ENCODE data around the gene SH2D4B. TPM values are rescaled to one million over a fixed set of nuclear protein-coding genes. Genes with fewer than 3 reads are reported as not detected.

Gene SH2D4B
- total RNA-seq, 2 experiments from 2014 or later = 0.05 to 0.10 TPM

DNA sequence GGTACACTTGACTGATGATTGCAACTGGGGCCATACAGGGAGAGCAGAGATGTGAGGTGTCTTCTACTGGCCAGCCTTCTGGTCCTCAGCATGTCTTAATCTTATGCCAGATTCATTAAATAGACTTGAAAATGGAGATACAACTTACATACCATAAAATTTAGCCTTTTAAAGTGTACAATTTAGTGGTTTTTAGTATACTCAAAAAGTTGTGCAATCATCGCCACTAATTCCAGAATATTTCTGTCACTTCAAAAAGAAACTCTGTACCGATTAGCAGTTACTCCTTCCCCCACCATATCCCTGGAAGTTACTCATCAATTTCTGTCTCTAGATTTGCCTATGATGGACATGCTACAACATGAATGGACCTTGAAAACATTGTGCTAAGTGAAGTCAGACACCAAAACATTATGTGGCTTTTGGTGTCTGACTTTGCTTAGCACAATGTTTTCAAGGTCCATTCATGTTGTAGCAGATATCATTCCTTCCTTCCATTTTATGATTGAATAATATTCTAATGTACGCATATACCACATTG, 53.0 kb downstream of the SH2D4B start:
- Mint-ChIP-seq H3K27ac (no peak overlapping the region), H3K4me3 (no peak overlapping the region), H3K9me3 (no peaks in the 10 kb centered on the region), H3K4me1 (ENCODE audit: low read depth) (no peaks in the 10 kb centered on the region), H3K27me3 (ENCODE audit: low read depth) (no peaks in the 10 kb centered on the region), H3K36me3 (ENCODE audit: low read depth) (no peaks in the 10 kb centered on the region)
- intact Hi-C loops (cut with micrococcal nuclease) = no loop called here
- CTCF ChIA-PET = no interaction called here
- no peak for DNase-seq

DNA sequence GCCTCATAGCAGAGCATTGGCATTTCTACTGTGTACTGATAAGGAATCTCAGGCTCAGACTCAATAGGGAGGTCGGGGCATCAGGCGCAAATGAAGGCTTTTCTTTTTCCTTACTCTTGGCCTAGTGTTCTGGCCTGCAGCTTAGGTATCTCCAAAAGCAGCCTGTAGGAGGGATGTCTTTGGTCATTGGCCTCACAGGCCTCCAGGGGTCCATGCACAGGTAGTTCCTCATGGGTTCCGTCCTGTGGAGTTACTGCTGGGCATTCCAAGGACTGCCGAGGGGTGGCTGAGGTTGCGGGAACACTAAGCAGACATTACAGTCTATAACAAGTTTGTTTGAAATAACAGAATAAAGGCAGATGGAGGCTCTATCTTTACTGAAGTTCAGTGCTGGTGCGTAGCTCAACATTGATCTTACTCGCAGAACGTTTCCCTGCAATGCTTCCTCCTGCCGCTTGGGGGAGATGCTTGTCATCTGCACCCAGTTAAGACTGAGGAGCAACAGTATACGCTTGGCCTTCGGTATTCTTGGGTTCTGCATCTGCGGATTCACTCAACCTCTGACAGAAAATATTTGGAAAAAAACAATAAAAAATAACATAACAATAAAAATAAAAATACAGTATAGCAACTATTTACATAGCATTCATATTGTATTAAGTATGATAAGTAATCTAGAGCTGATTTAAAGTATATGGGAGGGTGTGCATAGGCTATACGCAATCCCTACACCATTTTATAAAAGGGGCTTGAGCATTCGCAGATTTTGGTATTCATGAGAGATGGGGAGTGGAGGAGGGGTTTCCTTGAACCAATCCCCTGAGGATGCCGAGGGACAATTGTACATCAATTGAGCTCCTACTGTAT, 58.9 kb downstream of the SH2D4B start:
- Mint-ChIP-seq H3K27me3 (ENCODE audit: low read depth) (no peaks in the 10 kb centered on the region), H3K4me1 (ENCODE audit: low read depth) (no peaks in the 10 kb centered on the region), H3K4me3 (no peak overlapping the region), H3K36me3 (ENCODE audit: low read depth) (no peaks in the 10 kb centered on the region), H3K9me3 (no peaks in the 10 kb centered on the region), H3K27ac (no peak overlapping the region)
- CTCF ChIA-PET = interaction anchor here (0.6 to 4.9 kb wide), 24 partner anchors 8 to 591 kb away, joined by 3 to 29 read pairs (median 5); no protein-coding TSS in a partner anchor
- DNase-seq = peak; percentile 61
- intact Hi-C loops (cut with micrococcal nuclease) = no loop called here

DNA sequence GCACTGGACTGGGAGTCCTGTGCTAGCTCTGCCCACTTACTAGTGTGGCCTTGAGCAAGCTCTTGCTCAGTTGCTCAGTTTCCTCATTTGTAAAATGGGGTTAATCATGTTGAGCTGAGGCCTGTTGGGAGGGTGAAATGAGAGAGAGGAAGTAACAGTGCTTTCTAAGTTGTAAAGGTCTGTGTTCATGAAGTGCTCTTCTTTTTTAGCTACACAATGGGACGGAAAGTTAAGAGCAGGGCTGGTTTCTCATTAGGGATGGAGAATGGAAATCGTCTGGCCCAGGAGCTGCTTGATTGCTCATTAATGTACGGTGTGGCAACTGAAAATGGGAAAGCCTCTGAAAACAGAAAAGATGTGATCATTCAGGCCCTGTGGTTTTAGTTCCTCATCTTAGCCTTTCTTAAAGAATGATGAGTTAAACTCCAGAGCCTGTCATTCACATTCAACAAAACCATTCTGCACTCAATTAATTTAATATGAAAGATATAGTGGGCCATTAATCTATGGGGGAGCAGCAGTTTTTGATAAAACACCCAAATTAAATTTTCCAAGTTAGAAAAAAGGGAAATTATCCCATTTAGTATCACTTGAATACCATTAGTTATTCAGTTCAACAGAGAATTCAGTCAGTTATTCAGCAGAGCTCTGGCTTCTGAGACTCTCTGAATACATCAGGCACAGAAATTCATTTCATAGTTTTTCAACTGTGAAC, 60.5 kb downstream of the SH2D4B start:
- Mint-ChIP-seq H3K9me3 (no peaks in the 10 kb centered on the region), H3K36me3 (ENCODE audit: low read depth) (no peaks in the 10 kb centered on the region), H3K4me3 (no peak overlapping the region), H3K27me3 (ENCODE audit: low read depth) (no peaks in the 10 kb centered on the region), H3K27ac (no peak overlapping the region), H3K4me1 (ENCODE audit: low read depth) (no peaks in the 10 kb centered on the region)
- CTCF ChIA-PET = interaction anchor here (1.0 to 4.9 kb wide), 12 partner anchors 10 to 215 kb away, joined by 3 to 29 read pairs (median 8); no protein-coding TSS in a partner anchor
- intact Hi-C loops (cut with micrococcal nuclease) = loop anchor here (2.0 kb wide), 4 partner anchors 61 to 219 kb away; partner anchors contain the start of gene SH2D4B
- DNase-seq = no peak

DNA sequence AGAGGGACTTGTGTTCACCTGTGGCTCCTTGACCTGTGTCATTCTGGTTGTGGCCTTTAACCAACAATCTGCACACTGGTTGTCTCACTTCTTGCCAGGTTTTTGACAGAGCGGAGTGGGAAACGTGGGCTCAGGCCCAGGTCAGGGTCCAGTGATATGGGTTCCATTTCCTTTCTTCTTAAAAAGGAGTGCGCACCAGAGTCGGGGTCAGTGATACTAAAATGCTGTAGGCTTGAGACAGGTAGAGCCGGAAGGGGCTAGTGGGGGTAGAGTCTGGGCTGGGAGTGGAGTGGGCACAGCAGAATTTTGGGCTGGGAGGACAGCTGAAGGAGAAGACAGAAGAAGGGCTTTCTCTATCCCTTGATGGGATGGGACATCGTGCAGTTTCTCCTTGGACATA, 61.2 kb downstream of the SH2D4B start:
- Mint-ChIP-seq H3K9me3 (no peaks in the 10 kb centered on the region), H3K4me3 (no peak overlapping the region), H3K36me3 (ENCODE audit: low read depth) (no peaks in the 10 kb centered on the region), H3K27ac (no peak overlapping the region), H3K27me3 (ENCODE audit: low read depth) (no peaks in the 10 kb centered on the region), H3K4me1 (ENCODE audit: low read depth) (no peaks in the 10 kb centered on the region)
- intact Hi-C loops (cut with micrococcal nuclease) = loop anchor here (2.0 kb wide), 4 partner anchors 62 to 220 kb away; partner anchors contain the start of gene SH2D4B
- no peak for DNase-seq
- CTCF ChIA-PET = interaction anchor here (0.6 to 4.9 kb wide), 16 partner anchors 9 to 1163 kb away, joined by 3 to 29 read pairs (median 6); no protein-coding TSS in a partner anchor

DNA sequence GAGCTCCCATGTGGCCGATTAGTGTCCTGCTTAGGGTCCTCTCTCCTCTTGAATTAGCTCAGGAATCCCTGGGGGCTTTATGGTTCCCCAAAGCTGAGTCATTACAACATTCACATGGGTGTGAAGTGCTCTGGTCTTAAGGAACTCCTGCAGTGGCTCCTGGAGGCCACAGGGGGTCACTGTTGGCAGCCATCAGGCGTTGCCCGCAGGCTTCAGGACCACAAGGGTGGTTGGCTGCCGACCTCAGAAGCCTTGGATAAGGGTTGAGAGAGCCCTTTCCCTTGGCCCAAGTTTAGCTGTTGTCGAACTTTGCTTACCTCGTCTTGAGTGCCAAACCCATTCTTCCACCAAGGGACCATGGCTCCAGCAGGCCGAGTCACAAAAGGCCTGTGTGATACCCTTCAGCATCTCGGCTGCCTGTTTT, 61.7 kb downstream of the SH2D4B start:
- intact Hi-C loops (cut with micrococcal nuclease) = loop anchor here (2.0 kb wide), 4 partner anchors 63 to 221 kb away; partner anchors contain the start of gene SH2D4B

DNA sequence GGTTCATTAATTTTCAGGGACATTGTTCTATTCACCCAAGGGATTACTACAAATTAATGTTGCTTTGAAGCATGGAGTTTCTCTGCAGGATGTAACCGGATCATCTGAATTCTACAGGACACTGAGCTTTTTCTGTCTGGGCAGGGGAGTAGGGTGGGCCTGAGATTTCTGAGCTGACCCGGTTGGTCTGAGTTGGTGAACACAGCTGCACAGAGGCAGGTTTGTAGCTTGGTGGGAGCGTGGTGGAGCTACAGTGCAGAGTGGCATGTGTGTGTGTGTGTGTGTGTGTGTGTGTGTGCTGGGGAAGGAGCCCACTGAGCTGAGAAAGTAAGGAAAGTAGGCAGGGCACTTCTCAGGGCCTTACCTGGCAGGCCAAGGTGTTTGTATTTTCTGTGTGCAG, 62.6 kb downstream of the SH2D4B start:
- no peaks in the 10 kb centered on the region for H3K9me3 Mint-ChIP-seq
- no peaks in the 10 kb centered on the region for H3K27me3 Mint-ChIP-seq (ENCODE audit: low read depth)
- no peaks in the 10 kb centered on the region for H3K36me3 Mint-ChIP-seq (ENCODE audit: low read depth)
- no peak overlapping the region for H3K27ac Mint-ChIP-seq
- H3K4me1 Mint-ChIP-seq (ENCODE audit: low read depth) = no peaks in the 10 kb centered on the region
- CTCF ChIA-PET = interaction anchor here (0.7 to 4.4 kb wide), 7 partner anchors 10 to 322 kb away, joined by 3 to 23 read pairs (median 8); no protein-coding TSS in a partner anchor
- H3K4me3 Mint-ChIP-seq = no peak overlapping the region
- intact Hi-C loops (cut with micrococcal nuclease) = no loop called here
- no peak for DNase-seq

More for the DNA sequence above, 61.7 kb downstream of the SH2D4B start:
- no peaks in the 10 kb centered on the region for H3K27me3 Mint-ChIP-seq (ENCODE audit: low read depth)
- CTCF ChIA-PET = interaction anchor here (0.6 to 4.9 kb wide), 14 partner anchors 9 to 1162 kb away, joined by 3 to 29 read pairs (median 6); no protein-coding TSS in a partner anchor
- no peak overlapping the region for H3K27ac Mint-ChIP-seq
- no peaks in the 10 kb centered on the region for H3K9me3 Mint-ChIP-seq
- no peak overlapping the region for H3K4me3 Mint-ChIP-seq
- no peaks in the 10 kb centered on the region for H3K36me3 Mint-ChIP-seq (ENCODE audit: low read depth)
- peak; percentile 58 for DNase-seq
- H3K4me1 Mint-ChIP-seq (ENCODE audit: low read depth) = no peaks in the 10 kb centered on the region

DNA sequence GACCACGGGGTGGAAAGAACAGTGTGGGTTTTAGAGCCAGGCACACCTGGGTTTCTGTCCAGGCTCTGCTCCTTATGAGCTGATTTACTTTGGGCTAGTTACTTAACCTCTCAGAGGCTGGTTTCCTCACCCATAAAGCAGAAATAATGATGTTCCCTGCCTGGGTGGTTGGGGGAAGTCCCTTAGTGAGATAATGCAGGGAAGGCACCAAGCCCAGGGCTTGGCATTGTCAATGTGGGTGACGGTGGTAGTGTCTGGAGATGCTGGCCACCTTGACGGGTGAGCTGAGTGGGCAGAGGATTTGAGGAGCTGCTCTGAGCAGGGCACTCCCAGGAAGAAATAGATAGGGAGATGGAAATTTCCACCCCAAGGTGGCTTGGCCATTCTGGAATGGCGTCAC, 65.2 kb downstream of the SH2D4B start:
- no peak overlapping the region for H3K27ac Mint-ChIP-seq
- CTCF ChIA-PET = interaction anchor here (1.0 to 1.2 kb wide), 2 partner anchors 9 to 61 kb away, joined by 3 to 5 read pairs; no protein-coding TSS in a partner anchor

DNA sequence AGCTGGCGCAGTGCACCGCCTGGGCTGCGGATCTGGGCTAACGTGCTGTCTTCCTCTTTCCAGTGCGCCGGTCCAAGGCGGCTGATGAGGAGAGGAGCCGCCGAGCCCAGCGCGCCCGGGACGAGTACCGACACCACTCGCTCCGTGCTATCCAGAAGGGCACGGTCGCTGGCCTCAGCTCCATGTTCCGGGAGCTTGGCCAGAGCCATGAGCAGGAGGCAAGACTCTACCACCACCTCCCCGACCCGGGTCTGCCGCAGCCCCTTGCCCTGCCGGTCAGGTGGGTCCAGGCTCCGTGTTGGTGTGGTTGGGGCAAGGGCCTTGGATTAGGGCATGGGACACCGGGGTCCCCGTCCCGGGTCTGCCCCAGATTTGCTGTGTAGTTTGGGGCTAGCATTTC, 65.8 kb downstream of the SH2D4B start:
- DNase-seq = no peak

More for the DNA sequence above, 65.2 kb downstream of the SH2D4B start:
- no peaks in the 10 kb centered on the region for H3K4me1 Mint-ChIP-seq (ENCODE audit: low read depth)
- H3K9me3 Mint-ChIP-seq = no peaks in the 10 kb centered on the region
- H3K36me3 Mint-ChIP-seq (ENCODE audit: low read depth) = no peaks in the 10 kb centered on the region
- no peak for DNase-seq
- H3K4me3 Mint-ChIP-seq = no peak overlapping the region
- intact Hi-C loops (cut with micrococcal nuclease) = no loop called here
- no peaks in the 10 kb centered on the region for H3K27me3 Mint-ChIP-seq (ENCODE audit: low read depth)

DNA sequence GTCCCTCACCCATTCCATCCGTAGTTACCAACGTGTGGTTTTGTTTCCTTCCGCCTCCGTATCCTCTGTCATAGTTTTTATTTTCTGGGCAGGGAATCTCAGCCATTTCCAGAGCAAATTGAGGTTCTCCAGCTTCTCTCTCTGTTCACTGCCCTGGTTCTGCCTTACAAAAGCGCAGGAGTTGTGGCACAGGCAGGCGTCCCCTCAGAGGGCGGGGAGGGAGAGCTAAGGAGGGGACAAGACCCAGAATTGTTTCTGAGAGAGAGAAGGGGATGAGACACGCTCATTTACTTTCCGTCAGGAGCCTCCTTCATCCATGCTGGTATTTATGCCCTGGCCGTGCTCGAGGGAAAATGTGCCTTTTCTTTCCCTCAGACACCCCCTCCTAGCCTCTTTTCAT, 71.0 kb downstream of the SH2D4B start:
- Mint-ChIP-seq H3K9me3 (no peaks in the 10 kb centered on the region), H3K4me1 (ENCODE audit: low read depth) (no peaks in the 10 kb centered on the region), H3K27me3 (ENCODE audit: low read depth) (no peaks in the 10 kb centered on the region), H3K27ac (no peak overlapping the region), H3K4me3 (no peak overlapping the region), H3K36me3 (ENCODE audit: low read depth) (no peaks in the 10 kb centered on the region)
- DNase-seq = no peak
- CTCF ChIA-PET = interaction anchor here (0.8 to 2.5 kb wide), 3 partner anchors 10 to 13 kb away, joined by 3 to 7 read pairs (median 6); no protein-coding TSS in a partner anchor
- intact Hi-C loops (cut with micrococcal nuclease) = no loop called here

More for the DNA sequence above, 65.8 kb downstream of the SH2D4B start:
- H3K27me3 Mint-ChIP-seq (ENCODE audit: low read depth) = no peaks in the 10 kb centered on the region
- no peak overlapping the region for H3K4me3 Mint-ChIP-seq
- H3K36me3 Mint-ChIP-seq (ENCODE audit: low read depth) = no peaks in the 10 kb centered on the region
- H3K9me3 Mint-ChIP-seq = no peaks in the 10 kb centered on the region
- no peaks in the 10 kb centered on the region for H3K4me1 Mint-ChIP-seq (ENCODE audit: low read depth)
- CTCF ChIA-PET = interaction anchor here (1.2 kb wide), 1 partner anchor 60 kb away, joined by 5 read pairs; no protein-coding TSS in a partner anchor
- H3K27ac Mint-ChIP-seq = no peak overlapping the region
- intact Hi-C loops (cut with micrococcal nuclease) = no loop called here

DNA sequence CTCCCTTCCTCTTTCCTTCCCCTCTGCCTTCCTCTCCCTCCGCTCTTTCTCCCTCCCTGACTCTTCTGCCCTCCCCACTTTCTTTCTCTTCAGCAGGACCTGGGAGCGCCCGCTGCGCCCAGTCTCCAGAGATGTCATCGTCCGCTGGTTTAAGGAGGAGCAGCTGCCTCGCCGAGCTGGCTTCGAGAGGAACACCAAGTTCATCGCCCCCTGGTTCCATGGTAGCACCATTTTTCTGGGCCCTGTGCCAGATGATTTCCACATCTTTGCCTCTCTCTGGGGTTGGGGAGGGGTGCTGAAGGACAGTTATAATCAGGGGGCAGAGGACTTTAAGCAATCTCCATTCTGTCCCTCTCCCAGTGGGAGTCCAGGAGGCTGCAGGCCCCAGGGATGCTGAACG, 71.6 kb downstream of the SH2D4B start:
- no peak overlapping the region for H3K27ac Mint-ChIP-seq
- H3K4me3 Mint-ChIP-seq = no peak overlapping the region
- H3K36me3 Mint-ChIP-seq (ENCODE audit: low read depth) = no peaks in the 10 kb centered on the region
- intact Hi-C loops (cut with micrococcal nuclease) = no loop called here
- DNase-seq = no peak
- no peaks in the 10 kb centered on the region for H3K4me1 Mint-ChIP-seq (ENCODE audit: low read depth)
- no peaks in the 10 kb centered on the region for H3K9me3 Mint-ChIP-seq
- CTCF ChIA-PET = interaction anchor here (2.5 to 2.6 kb wide), 2 partner anchors 10 to 11 kb away, joined by 7 to 11 read pairs; no protein-coding TSS in a partner anchor
- H3K27me3 Mint-ChIP-seq (ENCODE audit: low read depth) = no peaks in the 10 kb centered on the region

DNA sequence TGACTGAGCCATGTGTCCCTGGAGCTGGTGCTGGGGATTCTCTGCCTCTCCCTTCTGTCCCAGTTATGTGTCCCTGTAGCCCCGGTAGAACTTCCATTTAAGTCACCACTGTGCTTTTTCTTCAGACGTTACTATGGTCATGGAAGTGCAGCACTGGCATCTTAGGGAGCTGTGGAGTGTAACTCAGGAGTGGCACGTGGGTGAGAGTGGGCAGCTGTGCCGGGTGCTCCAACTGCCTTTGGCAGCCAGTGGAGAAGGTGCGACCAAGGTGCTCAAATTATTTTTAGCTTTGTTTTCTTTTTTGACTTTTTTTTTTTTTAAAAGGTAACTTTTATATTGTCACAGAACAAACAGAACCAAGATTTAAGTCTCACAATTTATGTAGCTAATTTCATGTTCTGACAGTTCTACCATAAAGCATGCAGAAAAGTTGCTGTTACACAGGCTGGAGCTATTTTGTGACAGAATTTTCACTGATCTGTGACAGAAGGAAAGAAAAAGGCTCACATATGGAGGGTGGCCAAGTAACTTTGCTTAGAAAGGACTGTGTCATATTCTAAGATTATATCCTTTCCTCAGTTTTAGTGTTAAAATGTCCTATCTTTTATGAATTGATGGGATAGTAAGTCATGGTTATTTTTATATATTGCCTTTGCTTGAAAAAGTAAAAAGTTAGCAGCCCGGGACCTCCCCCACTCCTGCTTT, 73.9 kb downstream of the SH2D4B start:
- Mint-ChIP-seq H3K9me3 (no peaks in the 10 kb centered on the region), H3K4me1 (ENCODE audit: low read depth) (no peaks in the 10 kb centered on the region), H3K36me3 (ENCODE audit: low read depth) (no peaks in the 10 kb centered on the region), H3K4me3 (no peak overlapping the region), H3K27ac (no peak overlapping the region), H3K27me3 (ENCODE audit: low read depth) (no peaks in the 10 kb centered on the region)
- intact Hi-C loops (cut with micrococcal nuclease) = no loop called here
- no peak for DNase-seq
- CTCF ChIA-PET = interaction anchor here (1.0 to 2.6 kb wide), 3 partner anchors 12 to 16 kb away, joined by 4 to 11 read pairs (median 9); no protein-coding TSS in a partner anchor
